HG02981 (cell line): ENCODE data around the gene FAM167B.

Experiments
- ATAC-seq: cut with Tn5 transposase; IDR thresholded peaks from one replicate; pipeline ENCODE4 v1.9.1; 2021; ENCODE audit warnings: mild to moderate bottlenecking, moderate library complexity; ENCODE audit not compliant: unreplicated experiment

FAM167B gene

DNA sequence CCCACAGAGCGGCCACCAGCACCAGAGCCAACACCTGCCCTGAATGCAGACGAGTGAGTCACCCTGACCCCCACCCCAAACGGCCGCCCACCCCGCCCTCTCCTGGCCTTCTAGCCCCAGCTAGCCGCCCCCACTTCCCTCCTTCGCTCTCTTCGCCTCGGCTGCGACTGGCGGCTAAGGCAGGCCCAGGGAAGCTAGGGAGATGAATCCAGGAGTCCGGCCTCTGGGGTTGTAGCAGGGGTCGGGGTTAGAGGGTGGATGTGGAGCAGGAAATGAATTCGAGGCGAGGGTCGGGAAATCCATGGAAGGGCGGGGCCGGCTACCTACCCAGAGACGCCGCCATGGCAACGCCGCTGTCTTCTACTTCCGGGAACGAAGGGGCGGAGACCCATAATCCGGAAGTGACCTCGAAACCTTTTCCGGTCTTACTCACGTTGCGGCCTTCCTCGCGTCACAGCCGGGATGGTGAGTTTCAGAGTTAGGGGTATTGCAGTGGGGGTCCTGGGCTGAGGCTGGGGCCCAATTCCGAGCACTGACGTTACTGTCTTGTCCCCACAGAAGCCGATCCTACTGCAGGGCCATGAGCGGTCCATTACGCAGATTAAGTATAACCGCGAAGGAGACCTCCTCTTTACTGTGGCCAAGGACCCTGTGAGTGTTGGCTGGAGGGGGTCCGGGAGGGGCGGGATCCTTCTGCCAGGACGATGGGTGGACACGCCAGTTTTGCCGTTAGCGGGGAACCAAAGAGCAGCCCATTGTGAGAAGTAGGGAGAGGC, 24.9 kb upstream of the FAM167B start, which contains the start of the genes EIF3I and TMEM234:
TSS of gene EIF3I (plus strand) at position 428 of the 776 bp plus-strand sequence. CDS start at position 463, 35 bp downstream.
TSS of gene TMEM234 (minus strand) at position 374 of the 776 bp plus-strand sequence. CDS start at position 343, 31 bp downstream.
- ATAC-seq, result peak; percentile 84

DNA sequence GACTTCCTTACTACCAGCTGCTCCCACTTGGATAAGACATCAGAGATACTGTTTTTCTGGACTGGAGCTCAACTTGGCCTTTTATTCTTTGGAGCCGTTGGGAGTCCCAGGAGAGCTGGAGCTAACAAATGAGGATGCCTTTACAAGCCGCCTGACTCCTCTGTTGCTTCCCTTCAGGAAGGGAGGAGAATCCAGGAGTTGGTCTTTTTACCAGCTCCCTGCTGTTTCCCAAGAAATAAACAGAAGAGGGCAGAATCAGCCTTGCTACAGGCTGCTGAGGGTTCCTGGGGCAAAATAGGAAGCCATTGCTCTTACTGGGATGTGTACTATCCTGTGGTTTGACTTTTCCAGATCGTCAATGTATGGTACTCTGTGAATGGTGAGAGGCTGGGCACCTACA, 23.3 kb upstream of the FAM167B start:
- ATAC-seq, result no peak

- no peak for ATAC-seq
These were observed 22.7 kb upstream of the FAM167B start for GRCh38 chr1:32224285-32224684.

DNA sequence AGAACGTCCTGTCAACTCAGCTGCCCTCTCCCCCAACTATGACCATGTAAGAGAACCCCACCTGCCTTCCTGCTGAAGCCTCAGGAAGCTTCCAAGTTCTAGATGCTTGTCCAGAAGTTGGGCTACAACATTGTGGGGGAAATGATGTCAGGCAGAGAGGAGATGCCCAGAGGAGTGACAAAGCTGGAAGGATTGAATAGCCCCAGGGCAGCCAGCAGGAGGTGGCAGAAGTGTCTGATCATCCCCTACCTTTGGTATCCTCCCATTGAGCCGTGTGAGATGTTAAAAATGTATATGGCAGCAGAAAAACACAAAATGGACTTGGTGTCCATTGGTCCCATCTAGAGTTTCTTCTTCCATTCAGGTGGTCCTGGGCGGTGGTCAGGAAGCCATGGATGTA, 18.3 kb upstream of the FAM167B start:
- ATAC-seq, result no peak

GRCh38 chr1:32231843-32232432, 15.1 kb upstream of the FAM167B start:
- ATAC-seq, result no peak

DNA sequence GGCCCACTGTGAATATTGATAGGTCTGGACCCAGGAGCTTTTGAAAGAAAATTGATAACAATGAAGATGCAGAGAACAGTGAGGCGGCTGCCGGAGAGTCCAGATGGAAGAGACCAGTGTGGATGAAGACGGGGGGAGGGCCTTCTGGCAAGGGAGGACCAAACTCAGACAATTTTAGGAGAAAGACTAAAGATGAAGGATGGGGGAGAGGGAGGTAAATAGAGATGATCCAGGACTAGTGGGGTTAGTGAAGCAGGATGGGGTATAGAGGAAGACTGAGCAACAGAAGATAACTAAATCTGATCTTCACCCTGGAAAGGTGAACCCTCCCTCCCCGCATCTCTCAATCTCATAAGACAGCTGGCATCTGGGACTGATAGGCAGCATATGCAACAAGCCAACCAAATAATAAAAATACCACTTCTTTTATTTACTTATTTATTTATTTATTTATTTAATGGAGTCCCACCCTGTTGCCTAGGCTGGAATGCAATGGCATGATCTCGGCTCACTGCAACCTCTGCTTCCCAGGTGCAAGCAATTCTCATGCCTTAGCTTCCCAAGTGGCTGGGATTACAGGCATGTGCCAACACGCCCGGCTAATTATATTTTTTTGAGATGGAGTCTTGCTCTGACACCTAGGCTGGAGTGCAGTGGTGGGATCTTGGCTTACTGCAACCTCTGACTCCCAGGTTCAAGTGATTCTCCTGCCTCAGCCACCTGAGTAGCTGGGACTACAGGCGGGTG, 14.3 kb upstream of the FAM167B start:
- no peak for ATAC-seq

DNA sequence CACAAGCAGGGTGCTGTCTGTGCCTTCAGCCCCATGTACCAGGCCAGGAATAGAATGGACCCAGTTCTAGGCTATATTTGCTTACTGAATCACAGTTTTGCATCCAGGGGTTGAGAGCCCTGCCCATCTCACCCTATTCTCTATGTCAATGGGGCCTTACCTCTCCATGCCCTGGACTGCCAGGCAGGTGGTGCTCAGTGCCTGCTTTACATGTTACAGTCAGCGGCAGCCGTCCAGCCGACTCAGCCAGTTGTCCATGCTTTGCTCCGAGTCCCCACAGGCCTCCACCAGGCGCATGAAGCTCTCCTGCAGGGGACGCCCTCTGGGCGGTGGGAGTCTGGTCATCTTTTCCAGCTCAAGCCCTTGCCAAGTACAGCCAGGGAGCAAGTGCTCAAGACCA, 12.2 kb upstream of the FAM167B start:
- ATAC-seq, result no peak

GRCh38 chr1:32239337-32239736, 7.7 kb upstream of the FAM167B start:
- no peak for ATAC-seq

GRCh38 chr1:32239790-32240139, 7.3 kb upstream of the FAM167B start:
- no peak for ATAC-seq

DNA sequence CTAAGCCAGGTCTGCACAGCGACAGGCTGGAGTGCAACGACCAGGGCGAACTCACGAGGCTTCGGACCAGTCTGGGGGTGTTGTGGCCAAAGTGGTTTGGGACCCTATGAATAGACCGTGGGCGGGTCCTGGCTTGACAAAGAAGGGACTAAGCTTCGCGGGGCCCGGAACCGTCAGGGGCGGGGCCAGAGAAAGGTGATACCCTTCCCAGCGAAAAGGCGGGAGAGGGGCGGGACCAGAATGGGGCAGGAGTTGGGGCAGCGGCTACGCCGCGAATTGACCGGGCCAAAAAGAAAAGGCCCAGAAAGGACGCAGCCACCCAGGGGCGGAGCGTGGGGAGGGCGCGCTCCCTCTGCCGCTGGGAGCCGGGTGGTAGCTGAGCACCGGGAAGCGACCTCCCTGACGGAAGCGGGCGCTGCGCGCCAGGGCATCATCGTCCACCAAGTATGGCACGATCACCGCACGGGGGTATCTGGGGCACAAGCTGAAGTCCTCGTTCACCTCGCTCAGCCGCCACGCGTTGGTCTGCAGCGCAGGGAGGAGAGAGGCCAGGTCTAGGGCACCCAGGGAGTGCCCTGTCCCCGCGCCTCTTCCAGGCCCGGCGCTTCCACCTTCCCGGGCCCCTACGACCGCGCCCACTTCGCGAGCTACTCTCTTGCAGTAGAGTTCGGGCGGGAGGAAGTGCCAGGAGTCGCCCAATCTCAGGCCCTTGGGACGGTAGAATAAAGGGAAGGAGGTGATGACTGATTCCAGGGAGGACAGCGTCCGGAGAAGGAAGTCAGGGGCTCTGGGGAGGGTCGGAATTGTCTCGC, 6.7 kb upstream of the FAM167B start:
- peak; percentile 48 for ATAC-seq

GRCh38 chr1:32241001-32241763, 5.8 kb upstream of the FAM167B start:
- peak; percentile 49 for ATAC-seq

GRCh38 chr1:32242341-32242851, 4.6 kb upstream of the FAM167B start:
- ATAC-seq, result no peak

- no peak for ATAC-seq
These were observed 430 bp downstream of the FAM167B start for GRCh38 chr1:32247452-32247851.

DNA sequence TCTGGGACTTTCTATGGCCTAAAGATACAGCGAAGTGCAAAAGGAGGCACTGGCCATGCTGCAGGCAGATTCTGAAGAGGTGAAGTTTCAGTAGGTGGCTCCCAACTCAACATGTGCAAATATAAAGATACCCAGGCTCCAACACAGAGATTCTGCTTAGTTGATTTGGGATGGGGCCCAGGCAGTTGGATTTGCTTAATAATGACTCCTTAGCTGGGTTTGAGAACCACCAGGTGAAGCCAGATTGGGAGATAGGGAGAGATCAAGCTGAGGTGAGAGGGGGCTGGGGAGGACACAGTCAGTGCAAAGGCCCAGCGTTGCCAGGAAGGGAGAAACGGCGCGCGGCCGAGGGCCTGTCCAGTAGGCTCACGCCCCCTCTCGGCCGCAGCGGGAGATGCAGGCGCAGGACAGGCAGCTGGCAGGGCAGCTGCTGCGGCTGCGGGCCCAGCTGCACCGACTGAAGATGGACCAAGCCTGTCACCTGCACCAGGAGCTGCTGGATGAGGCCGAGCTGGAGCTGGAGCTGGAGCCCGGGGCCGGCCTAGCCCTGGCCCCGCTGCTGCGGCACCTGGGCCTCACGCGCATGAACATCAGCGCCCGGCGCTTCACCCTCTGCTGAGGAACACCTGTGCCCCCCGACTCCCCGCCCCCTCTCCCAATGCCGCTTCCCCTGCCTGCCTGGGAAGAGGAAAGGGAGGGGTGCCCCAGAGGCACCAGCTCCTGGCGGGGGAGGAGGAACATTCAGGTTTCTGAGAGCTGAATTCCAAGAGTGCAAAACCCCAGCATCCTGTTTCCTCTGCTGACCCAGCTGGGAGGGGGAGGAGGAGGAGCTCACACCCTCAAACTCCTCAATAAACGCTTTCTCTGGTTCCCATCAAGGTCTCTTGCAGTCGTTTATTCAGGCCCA, 1.2 kb downstream of the FAM167B start:
- peak; percentile 39 for ATAC-seq

GRCh38 chr1:32249831-32250525, 3.0 kb downstream of the FAM167B start:
- peak; percentile 49 for ATAC-seq

DNA sequence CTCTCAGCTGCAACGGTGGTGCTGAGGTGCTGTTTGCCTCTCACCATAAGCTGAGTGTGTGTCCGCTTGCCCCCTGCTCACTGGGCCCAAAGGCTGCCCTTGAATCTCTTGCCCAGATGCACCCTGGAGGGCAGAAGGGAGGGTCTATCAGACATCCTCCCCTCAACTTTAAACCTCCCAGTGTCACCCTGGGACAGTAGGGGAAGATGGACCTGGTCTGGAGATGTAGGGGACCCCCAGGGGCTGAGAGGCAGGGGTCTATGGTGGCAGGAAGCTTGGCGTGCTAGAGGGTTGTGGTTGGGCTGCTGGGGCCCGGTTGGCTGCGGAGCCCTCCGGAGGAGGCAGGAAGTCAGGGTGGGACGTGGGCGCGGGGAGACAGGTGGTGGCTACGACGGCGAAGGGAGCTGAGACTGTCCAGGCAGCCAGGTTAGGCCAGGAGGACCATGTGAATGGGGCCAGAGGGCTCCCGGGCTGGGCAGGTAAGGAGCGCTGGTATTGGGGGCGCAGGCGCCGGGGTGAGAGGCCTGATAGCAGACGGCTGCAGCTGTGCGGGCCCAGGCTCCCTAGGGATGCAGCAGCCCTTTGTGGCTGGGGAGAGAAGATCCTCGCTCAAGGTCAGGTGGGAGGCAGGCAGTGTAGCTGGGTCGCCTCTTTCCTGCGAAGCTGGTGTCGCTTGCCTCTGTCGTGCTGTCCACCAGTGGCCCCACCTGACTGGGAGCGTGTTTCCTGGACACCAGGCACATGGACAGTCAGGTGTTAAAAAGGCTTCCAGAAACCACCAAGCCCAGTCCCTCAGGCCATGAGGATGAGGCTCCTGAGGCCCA, 4.1 kb downstream of the FAM167B start, which contains the start of gene LCK:
TSS of gene LCK (plus strand) at position 373 of the 824 bp plus-strand sequence. CDS start 23,065 bp downstream, outside the sequence.
- ATAC-seq, result no peak
